Measurements from ENCODE around the gene IL17RA.
"Not testable (repeated sequence)": the region's sequence is repeated elsewhere in the genome, so short reads cannot be mapped to it uniquely, and the experiment has no call there.

IL17RA gene

GRCh38 chr22:17145021-17145680, 60.4 kb downstream of the IL17RA start:
- Histone ChIP-seq H3K4me3 (ENCODE audit: low read depth, low read length) (no peak overlapping the region), H3K27ac (ENCODE audit: extremely low read depth, low read depth, low read length) (no peak overlapping the region), H3K4me1 (ENCODE audit: control insufficient read depth, insufficient read depth, low read length) (no peaks in the 10 kb centered on the region), H3K36me3 (ENCODE audit: control insufficient read depth in 2 of 2, insufficient read depth in 1 of 2, low read length in 2 of 2) (peaks cover 4 to 89% of the 10 kb centered on the region in 2 experiments; a peak in 2 of 3 replicates), H3K9me3 (ENCODE audit: control insufficient read depth, insufficient read depth, low read depth, low read length) (no peaks in the 10 kb centered on the region)
- no peak for TF ChIP-seq ZNF560 (tag by site-specific recombination; IDR thresholded peaks at IDR 0.05; ENCODE audit: borderline replicate concordance)
- TF ChIP-seq MZF1 (tag by site-specific recombination; IDR thresholded peaks at IDR 0.05; ENCODE audit: borderline replicate concordance): no peak
- TF ChIP-seq ZNF10 (tag by site-specific recombination; IDR thresholded peaks at IDR 0.05): no peak
- no peak for TF ChIP-seq ZNF184 (tag by site-specific recombination; IDR thresholded peaks at IDR 0.05)
- TF ChIP-seq KLF8 (tag by site-specific recombination; IDR thresholded peaks at IDR 0.05): no peak
- no peak for TF ChIP-seq ZNF248 (tag by site-specific recombination; IDR thresholded peaks at IDR 0.05)
- no peak for TF ChIP-seq TRIM28 (IDR thresholded peaks at IDR 0.05; ENCODE audit: borderline replicate concordance, low read length)
- no peak for TF ChIP-seq ZNF2 (tag by site-specific recombination; IDR thresholded peaks at IDR 0.05)
- TF ChIP-seq ZFHX2 (tag by site-specific recombination; conservative IDR thresholded peaks at IDR 0.05): no peak
- no peak for TF ChIP-seq ZNF776 (tag by site-specific recombination; IDR thresholded peaks at IDR 0.05; ENCODE audit: borderline replicate concordance)
- no peak for TF ChIP-seq ZNF544 (tag by site-specific recombination; IDR thresholded peaks at IDR 0.05)
- ChIA-PET CTCF (interaction anchor here (0.6 to 0.9 kb wide), 3 partner anchors 14 to 434 kb away, joined by 3 to 4 read pairs (median 3); no protein-coding TSS in a partner anchor), POLR2A (no interaction called here)

DNA sequence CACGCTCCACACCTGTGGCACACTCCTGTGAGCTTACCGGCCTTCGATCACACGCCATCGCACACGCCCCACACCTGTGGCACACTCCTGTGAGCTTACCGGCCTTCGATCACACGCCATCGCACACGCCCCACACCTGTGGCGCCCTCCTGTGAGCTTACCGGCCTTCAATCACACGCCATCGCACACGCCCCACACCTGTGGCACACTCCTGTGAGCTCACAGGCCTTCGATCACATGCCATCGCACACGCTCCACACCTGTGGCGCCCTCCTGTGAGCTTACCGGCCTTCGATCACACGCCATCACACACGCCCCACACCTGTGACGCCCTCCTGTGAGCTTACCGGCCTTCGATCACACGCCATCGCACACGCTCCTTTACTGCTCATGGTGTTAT, 62.7 kb downstream of the IL17RA start:
- H3K4me1 ChIP-seq (ENCODE audit: control insufficient read depth, insufficient read depth, low read length); H3K9me3 ChIP-seq (ENCODE audit: control insufficient read depth, insufficient read depth, low read depth, low read length); H3K4me3 ChIP-seq (ENCODE audit: low read depth, low read length); H3K27ac ChIP-seq (ENCODE audit: extremely low read depth, low read depth, low read length); CTCF ChIA-PET: not testable (repeated sequence)
- H3K36me3 ChIP-seq (ENCODE audit: control insufficient read depth in 2 of 2, insufficient read depth in 1 of 2, low read length in 2 of 2): peaks cover 4 to 66% of the 10 kb centered on the region in 2 experiments; a peak in 2 of 3 replicates
- POLR2A ChIA-PET: interaction anchor here (0.9 kb wide), 1 partner anchor 12 kb away, joined by 3 read pairs; no protein-coding TSS in a partner anchor
- TF ChIP-seq SCRT1 (tag by site-specific recombination; IDR thresholded peaks at IDR 0.05; ENCODE audit: borderline replicate concordance): peak; percentile 81

GRCh38 chr22:17149076-17149815, 64.4 kb downstream of the IL17RA start:
- CTCF ChIA-PET: interaction anchor here (1.7 kb wide), 1 partner anchor 23 kb away, joined by 6 read pairs; no protein-coding TSS in a partner anchor
- peaks cover 4 to 48% of the 10 kb centered on the region in 2 experiments; a peak in 2 of 3 replicates for H3K36me3 ChIP-seq (ENCODE audit: control insufficient read depth in 2 of 2, insufficient read depth in 1 of 2, low read length in 2 of 2)
- POLR2A ChIA-PET: interaction anchor here (0.7 kb wide), 1 partner anchor 12 kb away, joined by 3 read pairs; no protein-coding TSS in a partner anchor
- no peaks in the 10 kb centered on the region for H3K4me1 ChIP-seq (ENCODE audit: control insufficient read depth, insufficient read depth, low read length)
- no peak overlapping the region for H3K4me3 ChIP-seq (ENCODE audit: low read depth, low read length)
- H3K27ac ChIP-seq (ENCODE audit: extremely low read depth, low read depth, low read length): no peak overlapping the region
- no peaks in the 10 kb centered on the region for H3K9me3 ChIP-seq (ENCODE audit: control insufficient read depth, insufficient read depth, low read depth, low read length)
- TF ChIP-seq ZNF274 (IDR thresholded peaks at IDR 0.05; ENCODE audit: low read length) (no peak), ZNF274 (tag by site-specific recombination; IDR thresholded peaks at IDR 0.05; ENCODE audit: borderline replicate concordance) (no peak), MZF1 (tag by site-specific recombination; IDR thresholded peaks at IDR 0.05; ENCODE audit: borderline replicate concordance) (no peak), ZNF391 (tag by site-specific recombination; IDR thresholded peaks at IDR 0.05; ENCODE audit: borderline replicate concordance, low read depth) (no peak), SCRT2 (tag by site-specific recombination; IDR thresholded peaks at IDR 0.05) (no peak), ZFP3 (tag by site-specific recombination; IDR thresholded peaks at IDR 0.05; ENCODE audit: low read depth) (no peak), ZNF585B (tag by site-specific recombination; IDR thresholded peaks at IDR 0.05) (no peak), ZNF362 (tag by site-specific recombination; IDR thresholded peaks at IDR 0.05) (no peak), ZNF558 (tag by site-specific recombination; IDR thresholded peaks at IDR 0.05) (no peak), ZNF596 (tag by site-specific recombination; IDR thresholded peaks at IDR 0.05) (no peak), ZNF830 (tag by site-specific recombination; IDR thresholded peaks at IDR 0.05; ENCODE audit: low read depth) (no peak)
